ENCODE data around the gene SYT1.

GRCh38 chr12:78887444-78887843, 22.9 kb downstream of the SYT1 start:
- TF ChIP-seq EZH2 (IDR thresholded peaks at IDR 0.05): no peak
- no peak for TF ChIP-seq POLR2AphosphoS5 (IDR thresholded peaks at IDR 0.05; ENCODE audit: borderline replicate concordance, low read depth, low read length)
